ENCODE measurements around the gene LYPD5. TPM values are rescaled to one million over a fixed set of nuclear protein-coding genes. Genes with fewer than 3 reads are reported as not detected.

The LYPD5 gene
- total and polyA plus RNA-seq, 2 donors from 2014 or later: 1.8 to 4.2 TPM

DNA sequence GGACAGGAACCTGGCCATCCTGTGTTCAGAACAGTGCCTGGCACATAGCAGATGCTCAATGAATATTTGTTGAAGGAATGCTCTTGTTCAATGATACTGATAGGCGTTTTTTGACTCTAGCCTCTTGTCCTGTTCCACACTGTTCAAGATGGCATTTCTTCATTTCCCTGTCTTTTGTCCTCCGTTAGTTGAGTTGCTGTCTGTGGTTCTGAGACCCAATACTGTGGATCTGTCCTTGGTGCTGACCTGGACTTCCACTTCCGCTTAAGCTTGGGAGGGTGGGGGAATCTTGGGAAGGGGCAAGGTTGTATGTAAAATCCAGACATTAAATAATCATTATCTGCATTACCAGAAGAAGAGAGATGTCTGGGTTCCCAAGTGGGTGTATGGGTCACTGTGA is 13.2 kb downstream of the LYPD5 start:
- Histone ChIP-seq H3K36me3 (ENCODE audit: control insufficient read depth in 2 of 3, insufficient read depth in 3 of 3, low read length in 3 of 3) (no peaks in the 10 kb centered on the region), H3K9ac (ENCODE audit: low read length in 3 of 3) (no peak overlapping the region), H3K27ac (ENCODE audit: low read depth in 2 of 2, low read length in 2 of 2) (no peak overlapping the region), H3K4me3 (ENCODE audit: low read length in 3 of 3) (no peak overlapping the region), H3K9me3 (ENCODE audit: control insufficient read depth in 2 of 3, insufficient read depth in 1 of 3, low read length in 3 of 3) (no peaks in the 10 kb centered on the region), H3K27me3 (ENCODE audit: control insufficient read depth, insufficient read depth, low read length) (no peaks in the 10 kb centered on the region), H3K4me1 (ENCODE audit: control insufficient read depth in 2 of 3, insufficient read depth in 2 of 3, low read depth in 1 of 3, low read length in 3 of 3) (no peaks in the 10 kb centered on the region)
- TF ChIP-seq, protein P1, sequence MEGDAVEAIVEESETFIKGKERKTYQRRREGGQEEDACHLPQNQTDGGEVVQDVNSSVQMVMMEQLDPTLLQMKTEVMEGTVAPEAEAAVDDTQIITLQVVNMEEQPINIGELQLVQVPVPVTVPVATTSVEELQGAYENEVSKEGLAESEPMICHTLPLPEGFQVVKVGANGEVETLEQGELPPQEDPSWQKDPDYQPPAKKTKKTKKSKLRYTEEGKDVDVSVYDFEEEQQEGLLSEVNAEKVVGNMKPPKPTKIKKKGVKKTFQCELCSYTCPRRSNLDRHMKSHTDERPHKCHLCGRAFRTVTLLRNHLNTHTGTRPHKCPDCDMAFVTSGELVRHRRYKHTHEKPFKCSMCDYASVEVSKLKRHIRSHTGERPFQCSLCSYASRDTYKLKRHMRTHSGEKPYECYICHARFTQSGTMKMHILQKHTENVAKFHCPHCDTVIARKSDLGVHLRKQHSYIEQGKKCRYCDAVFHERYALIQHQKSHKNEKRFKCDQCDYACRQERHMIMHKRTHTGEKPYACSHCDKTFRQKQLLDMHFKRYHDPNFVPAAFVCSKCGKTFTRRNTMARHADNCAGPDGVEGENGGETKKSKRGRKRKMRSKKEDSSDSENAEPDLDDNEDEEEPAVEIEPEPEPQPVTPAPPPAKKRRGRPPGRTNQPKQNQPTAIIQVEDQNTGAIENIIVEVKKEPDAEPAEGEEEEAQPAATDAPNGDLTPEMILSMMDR (IDR thresholded peaks at IDR 0.05; ENCODE audit: borderline replicate concordance, extremely low read depth, insufficient read depth): no peak
- FAIRE-seq (no peak), DNase-seq (peak in 1 of 5 donors; percentile 60)
- intact Hi-C loops (cut with DNase I): no loop called here

DNA sequence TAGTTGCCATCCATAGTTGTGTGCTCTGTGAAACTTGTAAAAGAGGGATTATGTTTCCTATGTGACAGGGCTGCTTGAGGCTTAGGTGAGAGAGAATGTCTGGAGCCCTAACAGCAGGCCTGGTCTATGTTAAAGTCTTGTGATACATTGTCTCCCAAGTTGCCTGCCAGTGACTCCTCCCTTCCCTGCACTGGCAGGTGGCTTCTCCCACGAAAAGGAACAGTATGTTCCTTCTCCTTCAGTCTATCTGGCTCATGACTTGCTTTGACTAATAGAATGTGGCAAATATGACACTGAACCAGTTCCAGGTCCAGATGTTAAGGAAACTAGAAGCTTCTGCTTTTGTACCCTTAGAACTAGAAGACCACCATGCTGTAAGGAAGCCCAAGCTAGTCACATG is 15.6 kb downstream of the LYPD5 start:
- no peaks in the 10 kb centered on the region for H3K36me3 ChIP-seq (ENCODE audit: control insufficient read depth in 2 of 3, insufficient read depth in 3 of 3, low read length in 3 of 3)
- DNase-seq (no peak), FAIRE-seq (no peak)
- H3K9ac ChIP-seq (ENCODE audit: low read length in 3 of 3): no peak overlapping the region
- no peaks in the 10 kb centered on the region for H3K4me1 ChIP-seq (ENCODE audit: control insufficient read depth in 2 of 3, insufficient read depth in 2 of 3, low read depth in 1 of 3, low read length in 3 of 3)
- intact Hi-C loops (cut with DNase I): no loop called here
- no peaks in the 10 kb centered on the region for H3K9me3 ChIP-seq (ENCODE audit: control insufficient read depth in 2 of 3, insufficient read depth in 1 of 3, low read length in 3 of 3)
- no peak overlapping the region for H3K27ac ChIP-seq (ENCODE audit: low read depth in 2 of 2, low read length in 2 of 2)
- H3K4me3 ChIP-seq (ENCODE audit: low read length in 3 of 3): no peak overlapping the region
- H3K27me3 ChIP-seq (ENCODE audit: control insufficient read depth, insufficient read depth, low read length): no peaks in the 10 kb centered on the region
- TF ChIP-seq, protein P1 (IDR thresholded peaks at IDR 0.05; ENCODE audit: borderline replicate concordance, extremely low read depth, insufficient read depth): no peak

DNA sequence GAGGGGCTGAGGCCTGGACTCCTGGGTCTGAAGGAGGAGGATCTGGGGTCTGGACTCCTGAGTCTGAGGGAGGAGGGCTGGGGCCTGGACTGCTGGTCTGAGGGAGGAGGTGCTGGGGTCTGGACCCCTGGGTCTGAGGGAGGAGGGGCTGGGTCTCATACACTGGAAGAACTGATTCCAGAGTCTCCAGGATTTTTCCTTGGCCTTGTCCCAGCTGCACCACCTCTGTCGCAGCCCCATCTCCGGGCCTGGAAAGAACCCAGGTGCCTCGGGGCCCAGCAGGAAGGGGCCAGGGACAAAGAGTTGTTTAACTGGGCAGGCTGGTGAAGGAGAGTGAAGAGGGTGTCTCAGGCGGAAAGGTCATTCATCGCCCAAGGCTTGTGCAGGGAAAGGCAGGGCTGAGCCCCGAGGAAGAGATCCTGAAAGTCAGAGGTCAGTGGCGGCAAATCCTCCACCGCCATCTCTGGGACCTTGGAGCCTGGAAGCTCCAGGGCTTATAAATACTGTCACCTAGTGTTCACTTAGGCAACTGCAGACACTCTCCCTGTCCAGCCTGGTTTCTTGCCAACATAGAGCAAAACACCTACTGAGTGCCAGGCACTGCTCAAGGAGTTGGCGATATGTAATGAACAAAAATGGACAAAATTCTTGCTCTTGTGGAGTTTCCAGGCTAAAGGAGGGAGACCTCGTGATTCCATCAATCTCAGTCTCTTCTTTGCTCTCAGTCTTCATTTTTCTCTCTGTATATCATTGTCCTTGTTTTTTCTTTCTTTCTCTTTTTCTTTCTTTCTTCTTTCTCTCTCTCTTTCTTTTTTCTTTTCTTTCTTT is 17.1 kb downstream of the LYPD5 start:
- no peak overlapping the region for H3K4me3 ChIP-seq (ENCODE audit: low read length in 3 of 3)
- TF ChIP-seq, protein P1 (IDR thresholded peaks at IDR 0.05; ENCODE audit: borderline replicate concordance, extremely low read depth, insufficient read depth): peak; percentile 93
- H3K9me3 ChIP-seq (ENCODE audit: control insufficient read depth in 2 of 3, insufficient read depth in 1 of 3, low read length in 3 of 3): no peaks in the 10 kb centered on the region
- intact Hi-C loops (cut with DNase I): no loop called here
- peak in 3 of 5 donors; percentile 52 to 73 (median 66) for DNase-seq
- FAIRE-seq: no peak
- no peaks in the 10 kb centered on the region for H3K4me1 ChIP-seq (ENCODE audit: control insufficient read depth in 2 of 3, insufficient read depth in 2 of 3, low read depth in 1 of 3, low read length in 3 of 3)
- no peak overlapping the region for H3K27ac ChIP-seq (ENCODE audit: low read depth in 2 of 2, low read length in 2 of 2)
- no peaks in the 10 kb centered on the region for H3K27me3 ChIP-seq (ENCODE audit: control insufficient read depth, insufficient read depth, low read length)
- no peaks in the 10 kb centered on the region for H3K36me3 ChIP-seq (ENCODE audit: control insufficient read depth in 2 of 3, insufficient read depth in 3 of 3, low read length in 3 of 3)
- H3K9ac ChIP-seq (ENCODE audit: low read length in 3 of 3): no peak overlapping the region

All from kidney (tissue), 14 donors.